Fibroblast of the aortic adventitia (primary cell): ENCODE results near the gene PSPC1. TPM values are rescaled to one million over a fixed set of nuclear protein-coding genes. Genes with fewer than 3 reads are reported as not detected.
"Not testable (repeated sequence)": the region's sequence is repeated elsewhere in the genome, so short reads cannot be mapped to it uniquely, and the experiment has no call there.

ENCODE experiments used
- DNase-seq: peaks from one replicate; pipeline ENCODE4 v3.0.0-alpha.2; 2010; ENCODE audit warnings: low read depth
- H3K4me3 ChIP-seq: 2 replicates; pipeline ENCODE4 v1.5.1; 2011; ENCODE audit warnings: low read depth, mild to moderate bottlenecking, control low read depth, low read length, moderate library complexity
- CTCF ChIP-seq: IDR thresholded peaks from 2 replicates; pipeline ENCODE4 v1.5.1; 2011; ENCODE audit warnings: mild to moderate bottlenecking, low read length, control low read depth, inconsistent platforms; ENCODE audit not compliant: insufficient read depth
- total RNA-seq: library from RNA; depleted of rRNA; stranded (reverse); fragments of >200 nt; gene quantifications from 2 replicates; pipeline ENCODE4 v1.2.3, GENCODE V29; 2012; ENCODE audit warnings: low replicate concordance

The PSPC1 gene
- 41.0 and 61.3 TPM in 2 replicates for total RNA-seq

GRCh38 chr13:19782727-19783682, at the start of gene PSPC1:
TSS of gene PSPC1 (minus strand) at chr13:19782945. CDS start at chr13:19782757, 188 bp downstream.
- peak within 1 kb of the TSS; percentile 91 for H3K4me3 ChIP-seq
- DNase-seq: peak; percentile 94

GRCh38 chr13:19822673-19823072, 39.9 kb upstream of the PSPC1 start:
- H3K4me3 ChIP-seq: no peak overlapping the region
- DNase-seq: no peak
- no peak for TF ChIP-seq CTCF

- DNase-seq: no peak
Measured at GRCh38 chr13:19818223-19818842, 35.6 kb upstream of the PSPC1 start.

DNA sequence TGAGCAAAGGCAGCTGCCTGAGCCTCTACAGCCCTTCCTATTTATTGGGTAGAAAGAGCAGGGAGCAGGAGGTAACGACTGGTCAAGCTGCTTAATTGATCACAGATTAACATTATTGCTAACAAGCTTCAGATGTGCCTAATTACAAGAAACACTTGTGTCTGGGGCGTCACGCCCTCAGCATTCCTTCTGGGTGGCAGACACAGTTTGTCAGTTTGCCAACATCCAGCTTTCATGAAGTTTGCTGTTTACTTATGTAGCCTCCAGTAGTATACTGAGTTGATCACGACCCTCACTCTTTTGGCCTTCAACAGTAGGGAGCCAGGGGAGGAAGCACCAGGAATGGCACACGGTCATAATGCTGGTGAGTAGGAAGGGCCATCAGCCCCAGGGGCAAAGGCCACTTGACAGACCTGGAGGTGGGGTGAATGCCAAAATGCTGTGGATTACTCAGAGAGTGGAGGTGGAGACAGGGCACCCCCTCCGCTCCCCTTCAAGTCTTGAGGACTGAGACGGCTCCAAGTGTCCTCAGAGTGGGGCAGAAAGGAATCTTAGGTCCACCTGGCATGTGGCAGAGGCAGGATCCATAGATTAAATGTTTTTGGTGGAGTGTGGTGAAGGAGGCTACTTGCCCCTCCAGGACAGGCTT, 34.9 kb upstream of the PSPC1 start:
- no peak for DNase-seq
- TF ChIP-seq CTCF: no peak
- H3K4me3 ChIP-seq: no peak overlapping the region

More at GRCh38 chr13:19818223-19818842, 35.6 kb upstream of the PSPC1 start:
- peak; percentile 30 for TF ChIP-seq CTCF
- H3K4me3 ChIP-seq: no peak overlapping the region

- TF ChIP-seq CTCF: no peak
- H3K4me3 ChIP-seq: no peak overlapping the region
- no peak for DNase-seq
Measured at GRCh38 chr13:19817106-19817505, 34.4 kb upstream of the PSPC1 start.

GRCh38 chr13:19815842-19816241, 33.1 kb upstream of the PSPC1 start:
- DNase-seq, H3K4me3 ChIP-seq: not testable (repeated sequence)

DNA sequence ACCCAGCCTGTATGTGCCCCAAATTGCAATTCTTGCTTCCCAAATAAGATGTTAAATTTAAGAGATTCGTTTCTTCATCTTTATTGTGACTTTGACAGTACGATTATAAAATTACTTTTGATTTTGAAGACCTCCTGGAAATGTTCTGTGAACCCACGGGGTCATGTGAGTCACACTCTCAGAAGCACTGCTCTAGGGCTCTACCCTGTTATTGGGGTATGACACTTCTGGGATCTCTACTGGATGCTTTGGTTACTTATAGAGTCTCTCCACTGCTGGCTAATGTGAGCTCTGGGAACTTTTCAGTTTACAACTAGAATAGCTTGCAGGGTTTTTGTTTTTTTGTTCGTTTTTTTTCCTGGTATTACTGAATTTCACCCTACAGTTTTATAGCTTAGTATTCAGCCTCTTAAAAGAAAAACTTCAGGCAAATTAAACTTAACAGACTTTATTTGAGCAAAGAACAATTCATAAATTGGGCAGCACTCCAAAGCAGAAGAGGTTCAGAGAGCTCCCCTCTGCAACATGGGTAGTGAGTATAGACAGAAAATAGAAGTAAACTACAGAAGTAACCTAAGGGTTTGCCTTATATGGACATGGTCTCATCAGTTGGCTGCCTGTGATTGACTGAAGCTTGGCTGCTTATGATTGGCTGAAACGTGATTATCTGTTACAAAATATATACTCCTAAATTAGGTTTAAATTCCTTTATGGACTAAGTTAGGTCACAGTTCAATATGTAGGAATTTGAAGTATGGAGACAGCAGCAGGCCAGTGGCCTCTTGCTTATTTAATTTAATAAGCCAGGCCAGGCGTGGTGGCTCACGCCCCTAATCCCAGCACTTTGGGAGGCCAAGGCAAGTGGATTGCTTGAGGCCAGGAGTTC, 28.5 kb upstream of the PSPC1 start:
- TF ChIP-seq CTCF: no peak
- H3K4me3 ChIP-seq: no peak overlapping the region
- DNase-seq: no peak
